Activated T-cell treated with anti-CD3 and anti-CD28 coated beads, Interleukin-2, amount 50 U/mL, for 24 hours (primary cell): ENCODE data around the gene DLG2.

Source experiments
- DNase-seq: peaks from one replicate; pipeline ENCODE4 v3.0.0-alpha.2; 2020
- H3K27ac Mint-ChIP-seq: 2 replicates; pipeline ENCODE4 v1.8.0; 2020; ENCODE audit warnings: mild to moderate bottlenecking, mixed read lengths
- H3K27me3 Mint-ChIP-seq: 2 replicates; pipeline ENCODE4 v1.8.0; 2020; ENCODE audit warnings: mixed read lengths
- H3K36me3 Mint-ChIP-seq: 2 replicates; pipeline ENCODE4 v1.8.0; 2020; ENCODE audit warnings: low read depth, mixed read lengths
- H3K4me1 Mint-ChIP-seq: 2 replicates; pipeline ENCODE4 v1.8.0; 2020; ENCODE audit warnings: low read depth, mixed read lengths
- H3K4me3 Mint-ChIP-seq: 2 replicates; pipeline ENCODE4 v1.8.0; 2020; ENCODE audit warnings: mild to moderate bottlenecking, moderate library complexity, mixed read lengths
- H3K9me3 Mint-ChIP-seq: 2 replicates; pipeline ENCODE4 v1.8.0; 2020; ENCODE audit warnings: mixed read lengths

DLG2 gene

DNA sequence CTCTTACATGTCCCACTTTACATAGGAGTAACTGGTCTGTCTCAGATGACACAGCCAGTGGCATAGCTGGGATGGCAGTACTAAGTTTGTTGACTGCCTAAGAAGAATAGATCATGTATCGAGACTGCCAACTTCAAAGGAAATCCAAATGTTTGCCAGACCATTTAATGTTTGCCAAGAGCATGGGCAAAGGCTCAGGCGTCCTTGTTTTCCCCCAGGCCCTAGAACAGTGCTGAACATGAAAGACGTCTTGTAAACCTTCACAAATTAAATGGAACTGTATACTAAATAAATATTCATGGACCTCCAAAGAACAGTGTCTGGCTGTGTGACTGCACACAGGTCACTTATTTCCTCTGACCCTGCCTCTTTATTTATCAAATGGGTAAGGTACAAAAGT is 2106.3 kb downstream of the DLG2 start:
- Mint-ChIP-seq H3K27me3 (peaks cover 4% of the 10 kb centered on the region), H3K4me3 (no peak overlapping the region), H3K9me3 (no peaks in the 10 kb centered on the region), H3K27ac (no peak overlapping the region), H3K4me1 (no peaks in the 10 kb centered on the region), H3K36me3 (no peaks in the 10 kb centered on the region)
- DNase-seq, result no peak

DNA sequence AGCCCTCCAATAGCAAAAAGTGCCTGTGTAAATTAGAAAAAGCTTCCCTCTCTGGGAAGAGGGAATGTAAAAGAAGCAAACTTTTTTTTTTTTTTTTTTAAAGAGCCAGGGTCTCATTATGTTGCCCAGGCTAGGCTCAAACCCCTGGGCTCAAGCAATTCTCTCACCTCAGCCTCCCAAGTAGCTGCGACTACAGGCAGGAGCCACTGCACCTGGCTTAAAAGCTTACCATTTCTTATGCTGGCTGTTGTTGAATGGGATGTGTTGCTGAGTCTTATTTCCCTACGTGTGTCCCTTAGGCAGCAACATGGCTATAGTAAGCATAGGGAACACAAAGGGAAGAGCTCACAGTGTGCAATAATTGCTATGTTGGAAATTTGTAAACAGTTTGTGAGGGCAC is 2115.5 kb downstream of the DLG2 start:
- Mint-ChIP-seq H3K9me3 (no peaks in the 10 kb centered on the region), H3K27me3 (no peaks in the 10 kb centered on the region), H3K36me3 (no peaks in the 10 kb centered on the region), H3K27ac (no peak overlapping the region), H3K4me3 (no peak overlapping the region), H3K4me1 (no peaks in the 10 kb centered on the region)
- no peak for DNase-seq

DNA sequence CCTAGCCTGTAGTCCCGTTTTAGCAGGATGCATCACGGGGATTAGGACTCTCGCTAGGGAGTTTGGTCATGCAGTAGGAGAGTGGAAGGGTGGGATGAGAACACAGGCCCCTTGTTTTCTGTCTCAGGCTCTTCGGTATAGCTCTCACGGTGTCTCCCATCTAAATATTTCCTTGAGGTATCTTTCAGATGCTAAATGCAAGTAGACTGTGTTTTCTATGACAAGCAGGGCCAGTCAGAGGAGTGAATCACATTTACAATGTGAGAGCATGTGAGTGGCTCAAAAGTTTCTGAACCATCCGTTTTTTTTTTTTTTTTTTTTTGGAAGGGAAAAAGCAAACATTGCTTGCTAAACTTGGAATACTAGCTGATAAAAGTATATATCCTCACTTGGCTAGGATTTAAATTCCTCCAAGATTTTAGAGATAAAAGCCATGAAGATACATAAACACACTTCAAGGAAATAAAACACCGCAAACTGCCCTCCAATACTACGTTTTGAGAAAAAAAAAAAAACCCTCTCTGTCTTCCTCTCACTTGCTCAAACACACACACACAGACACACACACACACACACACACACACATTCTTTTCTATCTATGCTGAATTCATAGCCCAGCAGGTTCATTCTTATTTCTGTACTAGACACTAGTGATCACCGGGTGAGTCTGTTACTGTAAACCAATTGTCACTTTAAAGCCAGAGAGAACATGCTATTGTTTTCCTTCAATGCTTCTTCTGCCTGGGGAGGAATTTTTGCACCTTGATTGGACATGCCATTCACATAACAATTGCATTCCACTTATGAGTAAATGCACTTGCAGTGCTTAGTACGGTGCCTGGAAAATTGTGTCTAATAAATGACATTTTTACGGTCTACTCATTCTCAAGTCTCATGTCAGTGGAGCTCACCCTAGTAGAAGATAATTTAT is 2116.3 kb downstream of the DLG2 start:
- H3K9me3 Mint-ChIP-seq, result no peaks in the 10 kb centered on the region
- no peak overlapping the region for H3K4me3 Mint-ChIP-seq
- H3K27ac Mint-ChIP-seq, result no peak overlapping the region
- no peak for DNase-seq
- no peaks in the 10 kb centered on the region for H3K36me3 Mint-ChIP-seq
- no peaks in the 10 kb centered on the region for H3K4me1 Mint-ChIP-seq
- H3K27me3 Mint-ChIP-seq, result no peaks in the 10 kb centered on the region

DNA sequence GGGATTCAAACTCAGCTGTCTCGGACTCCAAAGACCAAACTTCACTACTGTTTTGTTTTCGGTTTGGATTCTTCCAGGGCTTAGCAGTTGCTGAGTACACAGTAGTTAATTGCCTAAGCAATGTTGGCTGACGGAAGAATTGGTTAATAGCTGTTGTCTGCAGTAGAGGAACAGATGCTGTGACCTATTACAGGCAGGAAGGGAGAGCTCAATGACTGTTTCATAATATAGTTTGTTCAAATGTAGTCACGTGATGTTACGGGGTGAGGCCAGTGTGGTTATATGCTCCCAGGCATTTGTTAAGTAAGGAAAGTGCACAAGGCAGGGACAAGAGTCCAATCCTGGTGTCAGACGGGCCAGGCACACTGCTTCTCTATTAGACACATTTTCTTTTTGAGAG is 2118.3 kb downstream of the DLG2 start:
- no peak for DNase-seq
- no peaks in the 10 kb centered on the region for H3K4me1 Mint-ChIP-seq
- no peaks in the 10 kb centered on the region for H3K27me3 Mint-ChIP-seq
- H3K9me3 Mint-ChIP-seq, result no peaks in the 10 kb centered on the region
- H3K4me3 Mint-ChIP-seq, result no peak overlapping the region
- no peaks in the 10 kb centered on the region for H3K36me3 Mint-ChIP-seq
- H3K27ac Mint-ChIP-seq, result no peak overlapping the region

DNA sequence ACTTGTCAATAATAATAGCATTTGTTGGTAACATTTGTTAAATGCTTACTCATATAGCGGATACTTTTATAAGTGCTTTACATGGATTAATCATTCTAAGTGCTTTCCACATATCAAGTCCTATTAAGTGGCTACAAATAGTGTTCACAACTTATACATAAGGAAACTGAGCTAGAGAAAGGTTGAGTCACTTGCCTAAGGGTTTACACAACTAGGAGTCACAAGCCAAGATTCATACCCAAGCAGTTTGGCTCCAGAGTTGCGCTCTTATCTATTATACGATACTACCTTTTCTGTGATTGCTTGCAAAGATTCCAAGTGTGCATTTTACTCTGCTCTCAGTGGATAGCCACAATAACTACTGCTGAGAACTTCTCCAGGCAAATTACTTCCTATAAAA is 2125.1 kb downstream of the DLG2 start:
- H3K27ac Mint-ChIP-seq, result no peak overlapping the region
- DNase-seq, result no peak
- no peaks in the 10 kb centered on the region for H3K9me3 Mint-ChIP-seq
- H3K36me3 Mint-ChIP-seq, result no peaks in the 10 kb centered on the region
- H3K27me3 Mint-ChIP-seq, result no peaks in the 10 kb centered on the region
- H3K4me3 Mint-ChIP-seq, result no peak overlapping the region
- no peaks in the 10 kb centered on the region for H3K4me1 Mint-ChIP-seq

DNA sequence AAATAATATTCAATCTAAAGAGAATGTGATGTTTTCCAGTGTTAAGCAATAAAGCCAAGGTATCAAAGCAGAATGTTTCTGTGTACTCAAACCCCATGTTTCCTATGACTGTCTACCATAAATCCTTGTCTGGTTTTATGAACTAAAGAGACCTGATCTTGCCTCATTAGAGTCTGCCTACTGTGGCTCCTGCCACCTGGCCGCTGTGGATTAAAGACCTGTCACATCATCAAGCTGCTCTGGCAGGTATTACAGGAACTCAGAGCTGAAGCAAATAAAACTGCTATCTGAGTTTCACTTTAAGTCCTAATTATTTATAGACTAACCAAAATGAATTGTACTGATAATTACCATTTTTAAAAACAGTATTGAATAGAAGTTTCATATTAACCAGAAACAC is 2133.2 kb downstream of the DLG2 start:
- H3K4me3 Mint-ChIP-seq, result no peak overlapping the region
- H3K9me3 Mint-ChIP-seq, result no peaks in the 10 kb centered on the region
- DNase-seq, result no peak
- no peaks in the 10 kb centered on the region for H3K36me3 Mint-ChIP-seq
- H3K27me3 Mint-ChIP-seq, result no peaks in the 10 kb centered on the region
- H3K27ac Mint-ChIP-seq, result no peak overlapping the region
- no peaks in the 10 kb centered on the region for H3K4me1 Mint-ChIP-seq

DNA sequence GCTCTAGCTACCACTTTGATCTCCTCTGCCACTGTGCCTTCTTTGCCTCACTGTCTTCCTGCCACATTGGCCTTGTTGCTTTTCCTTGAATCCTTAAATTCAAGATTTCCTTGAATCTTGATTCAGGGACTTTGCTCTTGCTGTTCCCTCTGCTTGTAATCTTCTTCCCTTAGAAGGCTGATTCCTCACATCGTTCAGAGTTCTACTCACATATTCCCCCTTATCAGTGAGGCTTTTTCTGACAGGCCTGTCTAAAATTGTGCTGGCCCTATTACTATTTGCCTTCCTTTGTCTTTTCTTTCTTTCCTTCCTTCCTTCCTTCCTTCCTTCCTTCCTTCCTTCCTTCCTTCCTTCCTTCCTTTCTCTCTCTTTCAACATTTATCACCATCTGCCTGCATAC is 2134.1 kb downstream of the DLG2 start:
- no peak for DNase-seq
- H3K4me1 Mint-ChIP-seq, result no peaks in the 10 kb centered on the region
- no peak overlapping the region for H3K4me3 Mint-ChIP-seq
- no peak overlapping the region for H3K27ac Mint-ChIP-seq
- no peaks in the 10 kb centered on the region for H3K9me3 Mint-ChIP-seq
- H3K27me3 Mint-ChIP-seq, result no peaks in the 10 kb centered on the region
- H3K36me3 Mint-ChIP-seq, result no peaks in the 10 kb centered on the region

DNA sequence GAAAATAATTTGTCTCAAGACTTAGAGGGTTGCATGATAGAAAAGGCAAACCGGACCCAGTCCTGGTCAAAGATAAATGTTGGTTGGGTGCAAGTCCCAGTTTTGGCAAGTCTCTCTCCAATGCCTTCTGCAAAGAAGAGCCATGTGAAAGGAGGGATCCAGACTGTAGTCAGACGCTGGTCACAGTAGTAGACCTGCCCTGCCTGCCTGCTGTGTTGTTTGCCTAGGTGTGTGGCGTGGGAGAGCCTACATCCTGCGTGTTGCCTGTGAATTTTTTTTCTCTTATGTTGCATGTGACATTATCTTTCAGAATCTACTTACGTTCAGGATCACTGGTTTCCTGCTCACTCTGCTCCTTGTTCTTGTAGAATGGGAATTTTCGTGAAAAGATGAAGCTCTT is 2143.3 kb downstream of the DLG2 start:
- Mint-ChIP-seq H3K4me3 (no peak overlapping the region), H3K4me1 (no peaks in the 10 kb centered on the region), H3K9me3 (no peaks in the 10 kb centered on the region), H3K36me3 (no peaks in the 10 kb centered on the region), H3K27me3 (no peaks in the 10 kb centered on the region), H3K27ac (no peak overlapping the region)
- DNase-seq, result no peak

DNA sequence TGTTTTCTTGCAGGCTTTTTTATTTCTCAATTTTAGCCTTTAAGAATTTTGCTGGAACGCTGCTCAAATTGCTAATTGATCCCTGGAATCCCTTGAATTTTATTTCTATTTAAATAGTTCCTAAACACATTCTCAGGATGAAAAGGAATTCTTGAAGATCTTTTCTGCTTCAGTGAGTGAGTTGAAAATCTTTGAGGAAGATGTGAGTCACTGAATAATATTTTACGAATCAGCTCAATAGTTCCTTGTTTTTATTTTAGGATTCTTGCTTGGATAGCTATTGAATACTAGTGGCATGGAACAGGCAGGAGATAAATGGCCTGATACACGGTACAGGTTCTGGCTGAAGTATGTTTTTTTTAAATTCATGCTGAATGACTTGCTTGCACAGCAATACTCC is 2146.3 kb downstream of the DLG2 start:
- H3K4me3 Mint-ChIP-seq, result no peak overlapping the region
- no peaks in the 10 kb centered on the region for H3K36me3 Mint-ChIP-seq
- no peaks in the 10 kb centered on the region for H3K9me3 Mint-ChIP-seq
- no peak overlapping the region for H3K27ac Mint-ChIP-seq
- no peaks in the 10 kb centered on the region for H3K27me3 Mint-ChIP-seq
- no peaks in the 10 kb centered on the region for H3K4me1 Mint-ChIP-seq
- no peak for DNase-seq

DNA sequence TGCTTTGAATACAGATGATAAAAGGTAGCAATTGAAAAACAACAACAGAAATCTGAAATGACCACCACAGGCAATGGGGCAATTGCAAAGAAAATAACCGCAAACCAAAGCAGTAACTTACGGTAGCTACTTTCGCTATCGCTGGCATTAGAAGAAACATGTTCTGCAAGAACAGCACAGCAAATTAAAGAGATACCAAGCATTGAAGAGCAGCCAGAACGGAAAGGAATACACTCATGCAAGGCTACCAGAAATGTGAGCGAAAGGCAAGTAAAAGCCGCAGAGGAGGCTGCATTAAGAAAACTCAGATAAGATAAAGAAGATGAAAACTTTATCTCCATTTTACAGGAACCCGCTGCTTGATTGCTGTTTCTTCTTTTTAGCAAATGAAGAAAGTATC is 2146.9 kb downstream of the DLG2 start:
- Mint-ChIP-seq H3K4me1 (no peaks in the 10 kb centered on the region), H3K36me3 (no peaks in the 10 kb centered on the region)

DNA sequence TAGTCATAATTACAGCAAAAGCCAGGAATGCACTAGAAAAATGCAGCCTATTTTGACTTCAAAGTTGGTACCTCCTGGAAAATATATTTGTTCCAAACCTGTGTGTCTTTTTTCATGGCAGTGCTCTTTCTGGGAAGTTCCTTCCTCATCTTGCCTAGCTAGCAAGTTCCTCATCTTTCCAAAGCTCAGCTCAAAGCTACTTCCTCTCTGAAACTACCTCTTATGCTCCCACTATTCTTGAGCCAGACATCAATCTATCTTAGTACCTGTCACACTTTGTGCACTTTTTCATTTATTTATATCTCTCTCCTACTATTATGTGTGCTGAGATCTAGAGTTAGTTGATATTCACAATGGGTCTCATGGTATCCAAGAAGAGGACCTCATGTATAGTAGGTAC is 2149.4 kb downstream of the DLG2 start:
- Mint-ChIP-seq H3K9me3 (no peaks in the 10 kb centered on the region), H3K27me3 (no peaks in the 10 kb centered on the region), H3K36me3 (no peaks in the 10 kb centered on the region), H3K4me3 (no peak overlapping the region), H3K27ac (no peak overlapping the region), H3K4me1 (peaks cover under 1% of the 10 kb centered on the region)
- no peak for DNase-seq

More for the DNA sequence above, 2146.9 kb downstream of the DLG2 start:
- no peaks in the 10 kb centered on the region for H3K9me3 Mint-ChIP-seq
- H3K27ac Mint-ChIP-seq, result no peak overlapping the region
- DNase-seq, result no peak
- H3K4me3 Mint-ChIP-seq, result no peak overlapping the region
- H3K27me3 Mint-ChIP-seq, result no peaks in the 10 kb centered on the region

DNA sequence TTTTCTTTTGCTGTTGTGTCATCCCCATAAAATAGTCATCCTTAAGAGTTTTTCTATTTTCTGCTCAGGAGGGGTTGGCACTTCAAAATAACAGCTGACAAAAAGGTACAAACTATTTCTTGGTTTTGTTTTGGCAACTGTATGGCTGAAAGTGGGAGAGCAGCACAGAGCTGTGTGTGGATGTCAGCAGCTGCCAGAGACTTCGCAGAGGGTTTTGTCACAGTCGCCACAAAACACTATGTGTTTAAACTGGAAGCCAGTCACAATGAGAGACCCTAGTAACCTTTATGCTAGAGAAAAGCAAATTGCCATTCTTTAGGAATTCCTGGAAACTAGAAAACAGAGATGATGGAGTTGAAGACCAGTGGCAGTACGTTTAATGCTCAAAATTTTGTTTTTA is 2151.4 kb downstream of the DLG2 start:
- H3K36me3 Mint-ChIP-seq, result no peaks in the 10 kb centered on the region
- DNase-seq, result no peak

DNA sequence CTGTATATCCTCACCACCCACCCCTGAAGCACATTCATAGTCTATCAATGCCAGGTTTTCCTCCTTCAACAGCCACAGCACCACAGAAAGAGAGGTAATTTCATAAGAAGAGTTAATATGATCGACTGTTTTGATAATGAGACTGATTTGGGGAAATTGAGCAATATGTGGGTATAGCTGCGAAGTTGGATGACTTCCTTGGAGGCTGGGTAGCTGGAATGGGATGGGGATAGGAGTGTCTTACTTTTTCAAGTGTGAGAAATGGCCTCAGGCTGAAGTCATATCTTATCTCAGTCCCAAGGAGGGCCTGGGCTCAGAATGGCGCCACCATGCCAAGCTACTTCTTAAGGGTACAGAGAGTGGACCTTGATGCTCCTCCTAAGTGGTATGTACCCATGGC is 2153.4 kb downstream of the DLG2 start:
- peaks cover 6% of the 10 kb centered on the region for H3K4me1 Mint-ChIP-seq
- no peaks in the 10 kb centered on the region for H3K36me3 Mint-ChIP-seq
- H3K27me3 Mint-ChIP-seq, result no peaks in the 10 kb centered on the region
- H3K27ac Mint-ChIP-seq, result no peak overlapping the region
- no peak for DNase-seq
- H3K9me3 Mint-ChIP-seq, result no peaks in the 10 kb centered on the region
- no peak overlapping the region for H3K4me3 Mint-ChIP-seq

More for the DNA sequence above, 2151.4 kb downstream of the DLG2 start:
- no peak overlapping the region for H3K27ac Mint-ChIP-seq
- H3K27me3 Mint-ChIP-seq, result no peaks in the 10 kb centered on the region
- H3K4me1 Mint-ChIP-seq, result peaks cover 6% of the 10 kb centered on the region
- no peaks in the 10 kb centered on the region for H3K9me3 Mint-ChIP-seq
- no peak overlapping the region for H3K4me3 Mint-ChIP-seq

DNA sequence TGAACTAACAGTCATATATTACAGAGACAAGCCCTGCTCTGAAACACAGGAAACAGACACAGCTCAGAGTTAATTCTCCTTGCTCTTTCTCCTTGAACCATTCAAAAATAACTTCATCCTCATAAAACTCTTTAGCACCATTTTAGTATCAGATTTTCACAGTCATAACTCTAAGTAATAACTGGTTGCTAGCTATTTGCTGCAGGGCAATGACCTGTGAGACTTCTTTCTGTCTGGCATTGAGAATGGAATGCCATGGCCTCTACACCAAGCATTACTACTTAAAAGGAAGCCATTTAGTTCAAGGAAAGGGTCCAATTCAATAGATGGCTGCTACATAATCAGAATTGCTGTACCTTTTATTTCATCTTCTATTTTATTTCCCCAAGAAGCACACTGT is 2154.3 kb downstream of the DLG2 start:
- Mint-ChIP-seq H3K4me1 (peaks cover 6% of the 10 kb centered on the region), H3K27ac (no peak overlapping the region), H3K27me3 (no peaks in the 10 kb centered on the region), H3K9me3 (no peaks in the 10 kb centered on the region), H3K4me3 (no peak overlapping the region), H3K36me3 (no peaks in the 10 kb centered on the region)
- no peak for DNase-seq

DNA sequence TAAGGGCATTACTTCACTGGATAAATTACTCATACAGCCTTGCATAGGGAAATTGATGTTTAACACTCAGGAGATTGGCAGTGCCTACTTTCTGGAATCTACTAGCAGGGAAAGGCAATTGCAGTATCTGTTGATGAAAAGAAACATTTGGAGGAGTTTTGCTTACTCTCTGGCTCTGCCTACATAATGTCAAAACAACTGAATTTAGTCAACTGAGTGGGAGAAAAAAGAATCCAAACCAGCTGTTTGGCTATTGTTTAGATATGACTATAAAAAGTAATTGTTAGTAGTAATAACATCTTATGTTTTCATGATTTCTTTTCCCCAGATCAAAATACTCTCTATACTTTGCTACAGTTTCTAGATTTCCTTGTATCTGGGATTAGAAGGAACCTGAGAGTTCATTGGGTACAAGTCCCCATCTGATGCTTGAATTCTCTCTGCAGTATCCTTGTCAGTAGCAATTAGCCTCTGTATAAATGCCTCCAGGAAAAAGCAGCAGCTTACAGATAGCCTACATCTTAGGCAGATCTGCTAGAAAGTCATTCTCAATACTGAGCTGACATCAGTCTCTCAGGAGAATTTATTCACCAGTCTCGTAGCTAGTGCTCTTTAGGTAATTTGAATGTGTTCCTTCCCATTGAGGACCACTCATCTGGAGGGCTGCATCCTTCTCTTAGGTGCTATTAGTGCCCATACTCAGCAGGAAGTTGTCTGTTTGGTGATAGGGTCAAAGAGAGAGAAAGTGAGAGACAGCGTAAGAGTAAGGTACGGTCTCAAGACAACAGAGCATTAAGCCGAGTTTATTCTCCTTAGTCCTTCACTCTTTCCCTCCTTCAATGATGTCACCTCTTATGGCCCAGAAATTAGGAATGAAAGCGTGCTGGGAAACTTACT is 2155.1 kb downstream of the DLG2 start:
- H3K27ac Mint-ChIP-seq, result no peak overlapping the region
- H3K36me3 Mint-ChIP-seq, result no peaks in the 10 kb centered on the region
- no peak for DNase-seq
- peaks cover 6% of the 10 kb centered on the region for H3K4me1 Mint-ChIP-seq
- H3K9me3 Mint-ChIP-seq, result no peaks in the 10 kb centered on the region
- no peaks in the 10 kb centered on the region for H3K27me3 Mint-ChIP-seq
- H3K4me3 Mint-ChIP-seq, result no peak overlapping the region
